DND-41 (cell line): ENCODE measurements around the gene OTUB1.

Experiments used
- ATAC-seq: fragments of 200-7000 bp; cut with Tn5 transposase; 3 replicates; pipeline ENCODE4 v1.9.1; 2021; ENCODE audit warnings: low read depth; ENCODE audit not compliant: insufficient read depth
- DNase-seq: peaks from one replicate; pipeline ENCODE4 v3.0.0-alpha.2; 2020
- H2AFZ ChIP-seq: 2 replicates; pipeline ENCODE4 v1.6.0; 2012; ENCODE audit warnings: low read depth, low read length
- H3K27ac ChIP-seq: 2 replicates; pipeline ENCODE4 v1.5.1; 2012; ENCODE audit warnings: low read length, inconsistent platforms
- H3K27me3 ChIP-seq: fragments of 200-600 bp; sonication (generic); 2 replicates; pipeline ENCODE4 v1.6.0; 2012; ENCODE audit warnings: low read length, mild to moderate bottlenecking, inconsistent platforms; ENCODE audit not compliant: insufficient read depth, poor library complexity
- H3K36me3 ChIP-seq: 2 replicates; pipeline ENCODE4 v1.5.1; 2012; ENCODE audit warnings: low read length, inconsistent platforms; ENCODE audit not compliant: insufficient read depth
- H3K4me1 ChIP-seq: 2 replicates; pipeline ENCODE4 v1.5.1; 2012; ENCODE audit warnings: mild to moderate bottlenecking, low read length; ENCODE audit not compliant: insufficient read depth
- H3K4me2 ChIP-seq: 2 replicates; pipeline ENCODE4 v1.6.0; 2012; ENCODE audit warnings: mild to moderate bottlenecking, moderate library complexity, low read length, inconsistent platforms; ENCODE audit not compliant: insufficient read depth
- H3K4me3 ChIP-seq, 2 experiments: fragments of 200-600 bp in 1 of 2; shearing (Covaris generic) in 1 of 2; 2 replicates each; pipeline ENCODE4 v1.5.1; 2012 to 2016; ENCODE audit warnings: inconsistent platforms in 2 of 2, low read length in 2 of 2, mild to moderate bottlenecking in 2 of 2, low read depth in 1 of 2, moderate library complexity in 1 of 2
- H3K79me2 ChIP-seq: 2 replicates; pipeline ENCODE4 v1.6.0; 2012; ENCODE audit warnings: low read length, inconsistent platforms; ENCODE audit not compliant: insufficient read depth
- H3K9ac ChIP-seq: 2 replicates; pipeline ENCODE4 v1.6.0; 2012; ENCODE audit warnings: low read depth, mild to moderate bottlenecking, inconsistent platforms, low read length, moderate library complexity
- H3K9me3 ChIP-seq: 2 replicates; pipeline ENCODE4 v1.5.1; 2012; ENCODE audit warnings: low read length, moderate library complexity, mild to moderate bottlenecking, inconsistent platforms; ENCODE audit not compliant: insufficient read depth, severe bottlenecking
- H4K20me1 ChIP-seq: 2 replicates; pipeline ENCODE4 v1.6.0; 2012; ENCODE audit warnings: low read length; ENCODE audit not compliant: insufficient read depth
- EZH2 ChIP-seq: IDR thresholded peaks from 3 replicates; pipeline ENCODE4 v1.6.1; 2012; ENCODE audit warnings: borderline replicate concordance, low read depth, mild to moderate bottlenecking, moderate library complexity, low read length, inconsistent platforms; ENCODE audit not compliant: severe bottlenecking
- TF ChIP-seq, protein P1 (sequence below): IDR thresholded peaks from 2 replicates; pipeline ENCODE4 v1.5.1; 2012; ENCODE audit warnings: borderline replicate concordance, low read length, moderate library complexity, mild to moderate bottlenecking; ENCODE audit not compliant: poor library complexity, severe bottlenecking; ENCODE audit errors: extremely low read depth

Gene OTUB1

DNA sequence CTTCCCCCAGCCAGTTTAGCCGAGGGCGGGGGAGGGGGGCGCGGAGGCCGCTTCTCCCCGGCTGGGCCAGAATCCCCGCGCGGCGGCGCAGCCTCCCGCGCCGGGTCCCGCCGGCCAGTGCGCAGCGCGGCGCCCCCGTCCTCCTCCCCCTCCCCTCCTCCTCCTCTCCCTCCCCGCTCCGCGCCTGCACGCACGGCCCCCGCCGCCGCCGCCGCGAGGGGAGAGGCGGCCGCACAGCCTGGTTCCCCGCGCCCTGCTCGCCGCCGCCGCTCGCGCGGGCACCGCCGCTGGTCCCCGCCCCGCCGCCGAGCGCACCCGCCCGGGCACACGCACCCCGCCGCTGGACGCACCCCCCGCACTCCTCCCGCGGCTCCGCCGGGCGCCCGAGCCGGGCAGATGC is 49.3 kb downstream of the OTUB1 start, which contains the start of gene FLRT1:
Gene FLRT1 (plus strand): TSS at position 356 of the 400 bp plus-strand sequence. CDS start 80,337 bp downstream, outside the sequence.
- H3K9ac ChIP-seq, result peak within 1 kb of the TSS; percentile 32; the same call in 1 of the 2 replicates
- H3K79me2 ChIP-seq, result no peaks in the 10 kb centered on the region
- H3K27me3 ChIP-seq, result peaks cover 18% of the 10 kb centered on the region
- H3K4me3 ChIP-seq, result peak within 1 kb of the TSS in 1 of 2 experiments; percentile 36; a peak in 2 of 4 replicates
- peak within 1 kb of the TSS; percentile 53 for H3K4me2 ChIP-seq
- peaks cover 10% of the 10 kb centered on the region for H3K4me1 ChIP-seq
- peaks cover 59% of the 10 kb centered on the region for H4K20me1 ChIP-seq
- ATAC-seq (no peak), DNase-seq (no peak)
- H3K36me3 ChIP-seq, result no peaks in the 10 kb centered on the region
- H3K9me3 ChIP-seq, result no peaks in the 10 kb centered on the region
- no peak within 1 kb of the TSS for H2AFZ ChIP-seq
- H3K27ac ChIP-seq, result no peak within 1 kb of the TSS
- TF ChIP-seq, protein P1, sequence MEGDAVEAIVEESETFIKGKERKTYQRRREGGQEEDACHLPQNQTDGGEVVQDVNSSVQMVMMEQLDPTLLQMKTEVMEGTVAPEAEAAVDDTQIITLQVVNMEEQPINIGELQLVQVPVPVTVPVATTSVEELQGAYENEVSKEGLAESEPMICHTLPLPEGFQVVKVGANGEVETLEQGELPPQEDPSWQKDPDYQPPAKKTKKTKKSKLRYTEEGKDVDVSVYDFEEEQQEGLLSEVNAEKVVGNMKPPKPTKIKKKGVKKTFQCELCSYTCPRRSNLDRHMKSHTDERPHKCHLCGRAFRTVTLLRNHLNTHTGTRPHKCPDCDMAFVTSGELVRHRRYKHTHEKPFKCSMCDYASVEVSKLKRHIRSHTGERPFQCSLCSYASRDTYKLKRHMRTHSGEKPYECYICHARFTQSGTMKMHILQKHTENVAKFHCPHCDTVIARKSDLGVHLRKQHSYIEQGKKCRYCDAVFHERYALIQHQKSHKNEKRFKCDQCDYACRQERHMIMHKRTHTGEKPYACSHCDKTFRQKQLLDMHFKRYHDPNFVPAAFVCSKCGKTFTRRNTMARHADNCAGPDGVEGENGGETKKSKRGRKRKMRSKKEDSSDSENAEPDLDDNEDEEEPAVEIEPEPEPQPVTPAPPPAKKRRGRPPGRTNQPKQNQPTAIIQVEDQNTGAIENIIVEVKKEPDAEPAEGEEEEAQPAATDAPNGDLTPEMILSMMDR, result no peak
- TF ChIP-seq EZH2, result no peak

DNA sequence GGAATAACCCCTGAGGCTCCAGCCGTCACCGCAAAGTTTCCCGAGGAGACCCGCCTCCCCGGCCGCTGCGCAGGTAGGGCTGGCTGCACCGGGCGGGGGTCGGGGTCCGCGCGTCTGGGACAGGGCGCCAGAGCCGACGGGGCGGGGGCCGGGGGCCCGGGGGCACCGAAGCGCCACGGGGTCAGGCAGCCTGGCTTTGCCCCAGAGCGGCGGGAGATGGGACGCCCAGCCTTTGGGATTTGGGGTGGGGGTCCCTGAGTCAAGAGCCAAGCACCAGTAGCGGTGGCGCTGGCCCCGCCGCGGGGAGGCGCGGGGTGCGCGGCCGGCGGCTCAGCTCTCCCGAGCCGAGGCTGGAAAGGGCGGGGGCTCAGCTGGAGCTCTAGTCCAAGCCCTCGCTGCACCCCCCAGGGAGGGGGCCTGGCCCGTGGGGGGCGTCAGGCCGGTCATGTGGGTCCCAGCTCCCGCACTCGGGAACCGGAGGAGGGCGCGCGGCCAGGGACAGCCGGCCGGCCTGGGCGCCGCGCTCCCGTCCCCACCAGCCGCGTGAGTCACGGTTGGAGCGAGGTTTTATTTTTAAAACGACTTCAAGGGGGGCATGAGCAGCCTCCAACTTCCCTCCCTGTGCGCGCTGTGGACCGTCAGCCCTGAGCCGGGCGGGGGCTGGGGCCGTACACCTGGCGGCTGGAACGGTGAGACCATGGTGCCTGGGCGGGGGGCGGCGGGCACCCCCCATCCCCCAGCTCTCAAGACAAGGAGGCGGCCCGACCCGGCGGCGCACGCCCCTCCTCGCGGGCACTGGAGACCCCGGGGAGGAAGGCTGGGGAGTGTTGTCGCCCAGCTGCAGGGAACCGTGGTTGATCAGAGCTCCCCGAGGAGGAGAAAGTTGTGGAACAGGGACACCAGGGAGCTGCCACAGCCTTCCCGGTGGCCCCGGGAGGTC is 50.1 kb downstream of the OTUB1 start:
- H4K20me1 ChIP-seq, result peaks cover 55% of the 10 kb centered on the region
- TF ChIP-seq, protein P1, result no peak
- TF ChIP-seq EZH2, result peak; percentile 84
- peak overlapping the region; percentile 32; the same call in 1 of the 2 replicates for H3K9ac ChIP-seq
- DNase-seq (peak; percentile 43), ATAC-seq (peak; percentile 73)
- no peaks in the 10 kb centered on the region for H3K79me2 ChIP-seq
- H3K4me2 ChIP-seq, result peak overlapping the region; percentile 53
- no peak overlapping the region for H3K27ac ChIP-seq
- H2AFZ ChIP-seq, result no peak overlapping the region
- peak overlapping the region in 1 of 2 experiments; percentile 36; a peak in 2 of 4 replicates for H3K4me3 ChIP-seq
- no peaks in the 10 kb centered on the region for H3K9me3 ChIP-seq
- H3K27me3 ChIP-seq, result peaks cover 18% of the 10 kb centered on the region
- peaks cover 10% of the 10 kb centered on the region for H3K4me1 ChIP-seq
- H3K36me3 ChIP-seq, result no peaks in the 10 kb centered on the region

DNA sequence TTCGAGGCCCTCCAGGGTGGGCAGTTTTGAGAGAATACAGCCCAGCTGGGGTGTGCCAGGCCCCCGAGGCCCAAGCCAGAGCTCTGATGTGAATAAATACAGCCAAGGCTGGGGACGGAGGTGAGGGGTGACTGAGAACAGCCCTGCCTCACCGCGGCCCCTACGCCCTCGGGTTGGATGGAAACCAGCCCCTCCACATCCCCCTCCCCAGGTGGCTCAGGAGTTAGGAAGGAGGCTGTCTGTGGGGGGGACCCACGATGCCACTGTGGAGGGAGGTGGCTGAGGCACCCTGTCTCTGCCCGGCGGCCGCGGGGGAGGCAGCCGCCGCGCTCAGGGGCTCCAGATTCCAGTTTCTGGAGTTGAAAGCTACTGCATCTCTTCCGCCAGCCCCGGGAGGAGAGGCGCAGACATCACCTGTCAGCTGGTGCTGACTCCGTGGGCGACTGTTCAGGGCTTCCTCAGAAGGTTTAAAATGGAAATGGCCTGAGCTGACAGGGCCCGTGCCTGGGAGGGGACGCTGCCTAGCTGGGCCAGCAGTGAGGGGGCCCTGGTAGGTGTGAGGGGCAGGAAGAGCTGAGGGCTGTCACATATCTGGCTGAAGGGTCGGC is 50.9 kb downstream of the OTUB1 start:
- TF ChIP-seq EZH2, result no peak
- TF ChIP-seq, protein P1, result no peak

More for the DNA sequence above, 50.9 kb downstream of the OTUB1 start:
- Histone ChIP-seq H3K9me3 (no peaks in the 10 kb centered on the region), H3K4me1 (peaks cover 10% of the 10 kb centered on the region), H3K79me2 (no peaks in the 10 kb centered on the region), H3K9ac (peak overlapping the region; percentile 32; the same call in 1 of the 2 replicates), H3K27me3 (peaks cover 18% of the 10 kb centered on the region), H2AFZ (no peak overlapping the region), H4K20me1 (peaks cover 57% of the 10 kb centered on the region), H3K4me2 (peak overlapping the region; percentile 53), H3K27ac (no peak overlapping the region), H3K4me3 (peak overlapping the region in 1 of 2 experiments; percentile 36; a peak in 1 of 4 replicates), H3K36me3 (no peaks in the 10 kb centered on the region)
- DNase-seq (no peak), ATAC-seq (peak; percentile 29)
